ENCODE measurements around the gene BBS10. TPM values are rescaled to one million over a fixed set of nuclear protein-coding genes. Genes with fewer than 3 reads are reported as not detected.

BBS10 gene
- total RNA-seq, 1 experiment from 2014 or later: 7.8 TPM

- Histone ChIP-seq H3K4me1 (ENCODE audit: control insufficient read depth, insufficient read depth, low read length) (no peaks in the 10 kb centered on the region), H3K27ac (ENCODE audit: low read length) (no peak overlapping the region), H3K9me3 (ENCODE audit: control insufficient read depth, insufficient read depth, low read depth, low read length) (no peaks in the 10 kb centered on the region), H3K36me3 (ENCODE audit: control insufficient read depth, insufficient read depth, low read length) (no peaks in the 10 kb centered on the region; the same call in 1 of the 2 replicates), H3K4me3 (ENCODE audit: low read depth in 2 of 2, low read length in 2 of 2) (no peak overlapping the region), H3K27me3 (ENCODE audit: control insufficient read depth, insufficient read depth, low read length) (no peaks in the 10 kb centered on the region)
- intact Hi-C loops (cut with micrococcal nuclease; ENCODE audit: unreplicated experiment) (no loop called here), in situ Hi-C loops (cut with HindIII; ENCODE audit: low pct_unique_long_range_greater_than_20kb, low sequenced_read_pairs) (no loop called here)
- no TSS peak for BruUV-seq (replicated peaks)
- ChIA-PET CTCF (no interaction called here), POLR2A (no interaction called here)
- TF ChIP-seq REST (IDR thresholded peaks at IDR 0.05; ENCODE audit: insufficient read depth in 1 of 2, low read depth in 2 of 2, low read length in 1 of 2) (no peak), SIN3A (IDR thresholded peaks at IDR 0.05; ENCODE audit: borderline replicate concordance, insufficient read depth, low read depth, low read length) (no peak), TCF7L2 (IDR thresholded peaks at IDR 0.05; ENCODE audit: low read depth, low read length) (no peak), POLR2AphosphoS5 (IDR thresholded peaks at IDR 0.05; ENCODE audit: low read depth, low read length) (no peak), CTCF (IDR thresholded peaks at IDR 0.05) (no peak)
- DNase-seq (ENCODE audit: low read depth, low spot score) (no peak), ATAC-seq (no peak)
These were observed 27.7 kb upstream of the BBS10 start for GRCh38 chr12:76375939-76376338.

GRCh38 chr12:76375470-76375869, 27.3 kb upstream of the BBS10 start:
- in situ Hi-C loops (cut with HindIII; ENCODE audit: low pct_unique_long_range_greater_than_20kb, low sequenced_read_pairs): no loop called here
- no peaks in the 10 kb centered on the region; the same call in 1 of the 2 replicates for H3K36me3 ChIP-seq (ENCODE audit: control insufficient read depth, insufficient read depth, low read length)
- no peak for TF ChIP-seq SIN3A (IDR thresholded peaks at IDR 0.05; ENCODE audit: borderline replicate concordance, insufficient read depth, low read depth, low read length)
- no peak for TF ChIP-seq CTCF (IDR thresholded peaks at IDR 0.05)
- TF ChIP-seq POLR2AphosphoS5 (IDR thresholded peaks at IDR 0.05; ENCODE audit: low read depth, low read length): no peak
- TF ChIP-seq TCF7L2 (IDR thresholded peaks at IDR 0.05; ENCODE audit: low read depth, low read length): no peak
- no peak for TF ChIP-seq REST (IDR thresholded peaks at IDR 0.05; ENCODE audit: insufficient read depth in 1 of 2, low read depth in 2 of 2, low read length in 1 of 2)
- H3K9me3 ChIP-seq (ENCODE audit: control insufficient read depth, insufficient read depth, low read depth, low read length): no peaks in the 10 kb centered on the region
- H3K4me3 ChIP-seq (ENCODE audit: low read depth in 2 of 2, low read length in 2 of 2): no peak overlapping the region
- no peak overlapping the region for H3K27ac ChIP-seq (ENCODE audit: low read length)
- ChIA-PET CTCF (no interaction called here), POLR2A (no interaction called here)
- H3K4me1 ChIP-seq (ENCODE audit: control insufficient read depth, insufficient read depth, low read length): no peaks in the 10 kb centered on the region
- no peaks in the 10 kb centered on the region for H3K27me3 ChIP-seq (ENCODE audit: control insufficient read depth, insufficient read depth, low read length)
- intact Hi-C loops (cut with micrococcal nuclease; ENCODE audit: unreplicated experiment): no loop called here
- ATAC-seq (no peak), DNase-seq (ENCODE audit: low read depth, low spot score) (no peak)
- BruUV-seq (replicated peaks): no TSS peak

Measured in Panc1 (cell line).